D721Med (cell line): Measurements from ENCODE around the gene OR56A5.

Experiments used
- DNase-seq: peaks from one replicate; pipeline ENCODE4 v3.0.0; 2011; ENCODE audit warnings: low spot score; ENCODE audit not compliant: insufficient read length
- FAIRE-seq: peaks from 2 replicates; lab custom pipeline; 2011; peaks lifted over from hg19 to GRCh38; lab: Jason Lieb, UNC
- TF ChIP-seq, protein P1 (sequence below): IDR thresholded peaks from 2 replicates; pipeline ENCODE4 v1.5.1; 2012; ENCODE audit warnings: mild to moderate bottlenecking, control low read depth; ENCODE audit not compliant: insufficient read depth; ENCODE audit errors: missing control alignments

Gene OR56A5

GRCh38 chr11:5933116-5933515, 35.2 kb downstream of the OR56A5 start:
- no peak for DNase-seq
- FAIRE-seq = no peak
- TF ChIP-seq, protein P1, sequence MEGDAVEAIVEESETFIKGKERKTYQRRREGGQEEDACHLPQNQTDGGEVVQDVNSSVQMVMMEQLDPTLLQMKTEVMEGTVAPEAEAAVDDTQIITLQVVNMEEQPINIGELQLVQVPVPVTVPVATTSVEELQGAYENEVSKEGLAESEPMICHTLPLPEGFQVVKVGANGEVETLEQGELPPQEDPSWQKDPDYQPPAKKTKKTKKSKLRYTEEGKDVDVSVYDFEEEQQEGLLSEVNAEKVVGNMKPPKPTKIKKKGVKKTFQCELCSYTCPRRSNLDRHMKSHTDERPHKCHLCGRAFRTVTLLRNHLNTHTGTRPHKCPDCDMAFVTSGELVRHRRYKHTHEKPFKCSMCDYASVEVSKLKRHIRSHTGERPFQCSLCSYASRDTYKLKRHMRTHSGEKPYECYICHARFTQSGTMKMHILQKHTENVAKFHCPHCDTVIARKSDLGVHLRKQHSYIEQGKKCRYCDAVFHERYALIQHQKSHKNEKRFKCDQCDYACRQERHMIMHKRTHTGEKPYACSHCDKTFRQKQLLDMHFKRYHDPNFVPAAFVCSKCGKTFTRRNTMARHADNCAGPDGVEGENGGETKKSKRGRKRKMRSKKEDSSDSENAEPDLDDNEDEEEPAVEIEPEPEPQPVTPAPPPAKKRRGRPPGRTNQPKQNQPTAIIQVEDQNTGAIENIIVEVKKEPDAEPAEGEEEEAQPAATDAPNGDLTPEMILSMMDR = no peak

DNA sequence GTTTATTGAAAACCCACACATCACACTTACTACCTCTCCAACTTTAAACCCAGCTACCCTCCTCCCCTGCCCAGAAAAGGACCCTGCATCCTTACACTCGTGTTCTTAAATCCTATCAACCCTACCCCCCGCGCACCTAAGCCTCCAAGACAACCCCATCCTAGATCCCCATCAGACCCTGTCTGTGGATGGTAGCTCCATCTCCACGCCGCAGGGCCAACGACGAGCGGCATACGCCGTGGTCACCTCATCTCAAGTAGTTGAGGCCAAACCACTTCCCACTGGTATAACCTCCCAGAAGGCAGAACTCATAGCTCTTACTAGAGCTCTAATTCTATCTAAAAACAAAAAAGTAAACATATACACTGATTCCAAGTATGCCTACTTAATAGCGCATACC, 35.6 kb downstream of the OR56A5 start:
- FAIRE-seq (no peak), DNase-seq (no peak)
- TF ChIP-seq, protein P1 = no peak

DNA sequence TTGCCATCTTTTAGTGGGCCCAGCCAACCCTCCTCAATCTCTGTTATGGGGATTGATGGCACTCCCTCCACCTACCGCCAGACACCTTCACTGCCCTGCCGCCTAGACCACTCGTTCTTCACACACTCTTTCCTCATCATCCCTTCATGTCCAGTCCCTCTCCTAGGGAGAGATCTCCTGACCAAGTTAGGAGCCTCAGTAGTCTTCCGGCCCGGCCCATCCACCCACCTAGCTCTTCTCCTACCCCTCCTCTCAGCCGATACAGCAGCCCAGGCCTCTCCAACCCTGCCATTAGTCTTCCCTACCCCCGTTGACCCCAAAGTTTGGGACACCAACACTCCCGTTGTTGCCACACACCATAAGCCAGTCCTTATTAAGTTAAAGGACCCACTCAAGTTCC, 37.2 kb downstream of the OR56A5 start:
- TF ChIP-seq, protein P1 = no peak
- DNase-seq = no peak
- no peak for FAIRE-seq

GRCh38 chr11:5930614-5931013, 37.7 kb downstream of the OR56A5 start:
- FAIRE-seq = no peak
- no peak for DNase-seq
- TF ChIP-seq, protein P1 = no peak

- TF ChIP-seq, protein P1 = no peak
- DNase-seq (no peak), FAIRE-seq (no peak)
Measured at GRCh38 chr11:5929571-5930368, 38.5 kb downstream of the OR56A5 start.

- TF ChIP-seq, protein P1 = no peak
- FAIRE-seq (no peak), DNase-seq (no peak)
Measured at GRCh38 chr11:5928811-5929210, 39.5 kb downstream of the OR56A5 start.

- TF ChIP-seq, protein P1 = no peak
- no peak for FAIRE-seq
- no peak for DNase-seq
Measured at GRCh38 chr11:5928271-5928670, 40.0 kb downstream of the OR56A5 start.
